ENCODE data around the gene ACKR2.

The ACKR2 gene

DNA sequence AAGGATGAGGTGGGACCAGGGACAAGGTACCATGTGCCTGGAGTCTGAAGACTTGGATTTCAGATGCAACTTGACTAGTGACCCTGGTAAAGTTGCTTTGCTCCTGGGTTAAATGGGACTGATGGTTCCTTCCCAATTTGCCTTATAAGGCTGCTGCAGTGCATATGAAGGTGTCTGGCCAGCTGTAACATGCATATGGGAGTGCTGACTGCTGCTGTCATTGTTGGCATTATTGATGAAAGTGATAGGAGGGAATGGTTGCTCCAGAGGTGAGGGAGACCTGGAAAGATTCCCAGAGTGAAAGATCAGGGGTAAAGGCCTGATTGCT, 45.9 kb downstream of the ACKR2 start:
- Histone ChIP-seq H3K4me2 (no peak overlapping the region), H3K4me3 (IDR thresholded peaks at IDR 0.05; ENCODE audit: insufficient read depth, low read depth, low read length) (no peak overlapping the region), H4K20me1 (ENCODE audit: insufficient read depth) (no peaks in the 10 kb centered on the region), H3K9ac (no peak overlapping the region), H2AFZ (ENCODE audit: low read depth) (no peak overlapping the region), H3K4me1 (ENCODE audit: low read depth, poor library complexity, severe bottlenecking) (no peaks in the 10 kb centered on the region), H3K36me3 (ENCODE audit: insufficient read depth) (no peaks in the 10 kb centered on the region), H3K27ac (no peak overlapping the region), H3K27me3 (ENCODE audit: insufficient read depth, low read depth) (no peaks in the 10 kb centered on the region), H3K79me2 (ENCODE audit: insufficient read depth, low read depth) (no peaks in the 10 kb centered on the region)
- TF ChIP-seq, protein P1, sequence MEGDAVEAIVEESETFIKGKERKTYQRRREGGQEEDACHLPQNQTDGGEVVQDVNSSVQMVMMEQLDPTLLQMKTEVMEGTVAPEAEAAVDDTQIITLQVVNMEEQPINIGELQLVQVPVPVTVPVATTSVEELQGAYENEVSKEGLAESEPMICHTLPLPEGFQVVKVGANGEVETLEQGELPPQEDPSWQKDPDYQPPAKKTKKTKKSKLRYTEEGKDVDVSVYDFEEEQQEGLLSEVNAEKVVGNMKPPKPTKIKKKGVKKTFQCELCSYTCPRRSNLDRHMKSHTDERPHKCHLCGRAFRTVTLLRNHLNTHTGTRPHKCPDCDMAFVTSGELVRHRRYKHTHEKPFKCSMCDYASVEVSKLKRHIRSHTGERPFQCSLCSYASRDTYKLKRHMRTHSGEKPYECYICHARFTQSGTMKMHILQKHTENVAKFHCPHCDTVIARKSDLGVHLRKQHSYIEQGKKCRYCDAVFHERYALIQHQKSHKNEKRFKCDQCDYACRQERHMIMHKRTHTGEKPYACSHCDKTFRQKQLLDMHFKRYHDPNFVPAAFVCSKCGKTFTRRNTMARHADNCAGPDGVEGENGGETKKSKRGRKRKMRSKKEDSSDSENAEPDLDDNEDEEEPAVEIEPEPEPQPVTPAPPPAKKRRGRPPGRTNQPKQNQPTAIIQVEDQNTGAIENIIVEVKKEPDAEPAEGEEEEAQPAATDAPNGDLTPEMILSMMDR (conservative IDR thresholded peaks at IDR 0.05; ENCODE audit: low read depth, low read length), result no peak

DNA sequence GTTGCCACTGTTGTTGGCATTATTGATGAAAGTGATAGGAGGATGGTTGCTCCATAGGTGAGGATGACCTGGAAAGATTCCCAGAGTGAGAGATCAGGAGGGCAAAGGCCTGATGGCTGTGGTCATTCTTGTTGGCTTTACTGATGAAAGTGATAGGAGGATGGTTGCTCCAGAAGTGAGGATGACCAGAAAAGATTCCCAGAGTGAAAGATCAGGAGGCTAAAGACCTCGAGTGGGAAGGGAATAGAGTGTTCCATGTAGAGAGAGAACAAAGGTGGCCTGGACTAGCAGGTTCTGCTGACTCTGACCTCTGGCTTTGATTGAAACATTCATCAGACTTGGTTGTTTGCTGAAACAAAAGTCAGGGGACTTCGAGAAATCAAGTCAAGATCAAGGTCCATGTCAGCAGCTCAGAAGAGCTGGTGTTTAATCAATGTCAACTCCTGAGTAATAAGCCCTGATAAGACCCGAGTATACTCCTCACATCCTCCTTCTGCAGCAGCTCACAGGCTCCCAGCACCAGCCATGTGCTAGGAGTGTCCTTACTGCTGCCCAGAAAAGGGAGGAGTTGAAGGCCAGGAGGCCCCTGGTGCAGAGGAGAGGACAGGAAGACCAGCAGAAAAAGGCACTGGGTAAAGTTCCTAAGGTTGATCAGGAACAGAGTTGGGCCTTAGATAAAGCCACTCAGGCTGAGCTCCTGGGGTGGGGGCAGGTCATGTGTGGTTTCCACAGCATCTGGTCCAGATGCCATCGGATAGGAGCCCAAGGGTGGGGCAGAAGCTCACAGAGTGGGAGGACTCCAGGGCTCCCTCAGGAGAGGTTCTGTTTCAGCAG, 46.5 kb downstream of the ACKR2 start:
- H3K36me3 ChIP-seq (ENCODE audit: insufficient read depth), result no peaks in the 10 kb centered on the region
- H3K4me2 ChIP-seq, result no peak overlapping the region
- TF ChIP-seq, protein P1 (conservative IDR thresholded peaks at IDR 0.05; ENCODE audit: low read depth, low read length), result no peak
- no peak overlapping the region for H2AFZ ChIP-seq (ENCODE audit: low read depth)
- H3K4me3 ChIP-seq (IDR thresholded peaks at IDR 0.05; ENCODE audit: insufficient read depth, low read depth, low read length), result no peak overlapping the region
- no peak overlapping the region for H3K9ac ChIP-seq
- no peak overlapping the region for H3K27ac ChIP-seq
- no peaks in the 10 kb centered on the region for H3K27me3 ChIP-seq (ENCODE audit: insufficient read depth, low read depth)
- no peaks in the 10 kb centered on the region for H4K20me1 ChIP-seq (ENCODE audit: insufficient read depth)
- no peaks in the 10 kb centered on the region for H3K4me1 ChIP-seq (ENCODE audit: low read depth, poor library complexity, severe bottlenecking)
- no peaks in the 10 kb centered on the region for H3K79me2 ChIP-seq (ENCODE audit: insufficient read depth, low read depth)

DNA sequence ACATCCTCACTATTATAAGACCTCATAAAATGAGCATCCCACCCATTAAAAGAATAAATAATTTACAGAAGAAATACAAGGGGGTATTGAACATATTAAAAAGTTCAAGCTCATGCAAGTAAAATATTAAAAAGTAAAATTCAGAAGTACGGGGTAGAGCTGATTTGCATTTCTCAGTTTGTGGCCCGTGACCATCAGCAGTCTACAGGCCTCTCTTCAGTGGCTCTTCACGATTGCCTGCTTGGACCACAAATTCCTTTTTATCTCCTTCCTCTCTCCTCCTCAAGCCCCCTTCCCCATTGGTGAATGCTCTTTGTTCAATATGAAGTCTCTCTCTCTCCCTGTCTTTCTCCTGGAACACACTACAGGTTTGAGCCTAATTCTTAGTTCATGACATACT, 47.3 kb downstream of the ACKR2 start:
- H3K9ac ChIP-seq, result no peak overlapping the region
- H3K27ac ChIP-seq, result no peak overlapping the region
- no peaks in the 10 kb centered on the region for H3K36me3 ChIP-seq (ENCODE audit: insufficient read depth)
- H3K4me2 ChIP-seq, result no peak overlapping the region
- TF ChIP-seq, protein P1 (conservative IDR thresholded peaks at IDR 0.05; ENCODE audit: low read depth, low read length), result no peak
- no peak overlapping the region for H2AFZ ChIP-seq (ENCODE audit: low read depth)
- H3K79me2 ChIP-seq (ENCODE audit: insufficient read depth, low read depth), result no peaks in the 10 kb centered on the region
- no peaks in the 10 kb centered on the region for H4K20me1 ChIP-seq (ENCODE audit: insufficient read depth)
- H3K4me3 ChIP-seq (IDR thresholded peaks at IDR 0.05; ENCODE audit: insufficient read depth, low read depth, low read length), result no peak overlapping the region
- no peaks in the 10 kb centered on the region for H3K4me1 ChIP-seq (ENCODE audit: low read depth, poor library complexity, severe bottlenecking)
- H3K27me3 ChIP-seq (ENCODE audit: insufficient read depth, low read depth), result no peaks in the 10 kb centered on the region

- no peak overlapping the region for H3K4me3 ChIP-seq (IDR thresholded peaks at IDR 0.05; ENCODE audit: insufficient read depth, low read depth, low read length)
- H3K9ac ChIP-seq, result no peak overlapping the region
- no peaks in the 10 kb centered on the region for H3K36me3 ChIP-seq (ENCODE audit: insufficient read depth)
- no peak overlapping the region for H2AFZ ChIP-seq (ENCODE audit: low read depth)
- H4K20me1 ChIP-seq (ENCODE audit: insufficient read depth), result no peaks in the 10 kb centered on the region
- H3K79me2 ChIP-seq (ENCODE audit: insufficient read depth, low read depth), result no peaks in the 10 kb centered on the region
- TF ChIP-seq, protein P1 (conservative IDR thresholded peaks at IDR 0.05; ENCODE audit: low read depth, low read length), result no peak
- no peak overlapping the region for H3K27ac ChIP-seq
- no peaks in the 10 kb centered on the region for H3K27me3 ChIP-seq (ENCODE audit: insufficient read depth, low read depth)
- H3K4me2 ChIP-seq, result no peak overlapping the region
- H3K4me1 ChIP-seq (ENCODE audit: low read depth, poor library complexity, severe bottlenecking), result no peaks in the 10 kb centered on the region
These were observed 55.2 kb downstream of the ACKR2 start for GRCh38 chr3:42864321-42864950.

Data from KMS-11 (cell line).